GM18519 (cell line): Measurements from ENCODE around the gene UPB1.
"Not testable (repeated sequence)": the region's sequence is repeated elsewhere in the genome, so short reads cannot be mapped to it uniquely, and the experiment has no call there.

ENCODE experiments used
- ATAC-seq: cut with Tn5 transposase; IDR thresholded peaks from one replicate; pipeline ENCODE4 v1.9.1; 2021; ENCODE audit warnings: mild to moderate bottlenecking, moderate library complexity; ENCODE audit not compliant: unreplicated experiment, low FRiP score

UPB1 gene

DNA sequence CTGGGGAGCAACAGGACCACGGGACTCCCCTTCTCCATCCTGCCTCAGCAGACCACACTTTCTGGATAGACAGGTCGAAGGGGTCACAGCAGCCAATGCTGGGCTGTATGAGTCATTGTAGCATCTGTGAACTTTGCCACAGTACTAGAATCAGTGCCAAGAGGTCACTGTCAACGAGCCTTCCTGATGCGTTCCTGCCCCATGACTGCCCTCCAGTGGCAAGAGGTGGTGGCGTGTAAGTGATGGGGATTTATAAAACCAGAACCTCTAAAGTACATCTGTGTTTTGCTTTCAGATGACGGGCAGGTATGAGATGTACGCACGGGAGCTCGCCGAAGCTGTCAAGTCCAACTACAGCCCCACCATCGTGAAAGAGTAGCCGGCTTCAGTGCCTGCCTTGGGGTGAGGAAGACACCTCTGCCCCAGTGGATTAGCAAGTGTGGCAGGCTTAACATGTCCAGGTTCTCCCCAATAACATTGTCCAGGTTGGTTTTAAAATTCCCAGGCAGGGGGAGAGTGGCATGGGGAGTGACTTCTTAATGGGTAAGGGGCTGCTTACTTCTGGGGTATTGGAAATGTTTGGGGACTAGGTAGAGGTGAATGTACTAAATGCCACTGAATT lies 30.4 kb downstream of the UPB1 start:
- ATAC-seq: no peak

DNA sequence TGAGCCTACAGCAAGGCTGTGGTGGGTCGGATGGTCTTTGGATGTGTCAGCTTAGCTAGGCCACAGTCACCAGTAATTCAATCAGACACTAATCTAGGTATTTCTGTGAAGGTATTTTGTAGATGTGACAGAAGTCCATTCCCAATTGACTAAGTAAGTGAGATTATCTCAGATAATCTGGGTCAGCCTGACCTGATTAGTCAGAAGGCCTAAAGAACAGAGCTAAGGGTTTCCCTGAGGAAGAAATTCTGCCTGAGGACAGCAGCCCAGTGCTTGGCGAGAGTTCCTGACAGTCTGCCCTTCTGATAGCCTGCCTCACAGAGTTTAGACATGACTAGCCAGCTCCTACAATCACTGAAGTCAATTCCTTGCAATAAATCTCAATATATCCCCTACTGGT lies 31.1 kb downstream of the UPB1 start:
- no peak for ATAC-seq

DNA sequence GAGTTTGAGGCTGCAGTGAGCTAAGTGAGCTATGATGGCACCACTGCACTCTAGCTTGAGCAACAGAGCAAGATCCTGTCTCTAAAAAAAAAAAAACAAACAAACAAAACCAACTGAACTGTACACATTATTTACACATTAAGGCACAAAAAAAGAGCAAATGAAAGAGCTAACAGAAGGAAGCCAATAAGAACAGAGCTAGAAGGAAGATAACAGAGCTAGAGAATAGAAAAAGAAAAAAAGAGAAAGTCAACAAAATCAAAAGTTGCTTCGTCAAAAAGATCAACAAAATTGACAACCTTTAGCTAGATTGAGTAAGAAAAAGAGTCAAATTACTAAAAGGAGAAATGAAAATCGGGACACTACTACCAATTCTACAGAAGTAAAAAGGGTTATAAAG lies 34.8 kb downstream of the UPB1 start:
- no peak for ATAC-seq

DNA sequence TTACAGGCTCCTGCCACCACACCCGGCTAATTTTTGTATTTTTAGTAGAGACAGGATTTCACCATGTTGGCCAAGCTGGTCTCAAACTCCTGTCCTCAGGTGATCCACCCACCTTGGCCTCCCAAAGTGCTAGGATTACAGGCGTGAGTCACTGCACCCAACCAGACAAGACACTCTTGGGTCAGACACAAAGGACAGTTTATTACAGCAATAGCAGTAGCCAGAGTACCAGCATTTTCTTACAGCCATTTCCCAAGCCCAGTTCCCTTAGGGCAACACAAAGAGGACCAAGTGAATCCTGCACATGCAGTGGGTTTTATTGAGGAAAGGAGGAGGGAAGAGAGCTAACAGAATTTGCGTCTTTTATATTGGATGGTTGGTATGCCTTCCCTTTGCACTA lies 35.8 kb downstream of the UPB1 start:
- not testable (repeated sequence) for ATAC-seq

DNA sequence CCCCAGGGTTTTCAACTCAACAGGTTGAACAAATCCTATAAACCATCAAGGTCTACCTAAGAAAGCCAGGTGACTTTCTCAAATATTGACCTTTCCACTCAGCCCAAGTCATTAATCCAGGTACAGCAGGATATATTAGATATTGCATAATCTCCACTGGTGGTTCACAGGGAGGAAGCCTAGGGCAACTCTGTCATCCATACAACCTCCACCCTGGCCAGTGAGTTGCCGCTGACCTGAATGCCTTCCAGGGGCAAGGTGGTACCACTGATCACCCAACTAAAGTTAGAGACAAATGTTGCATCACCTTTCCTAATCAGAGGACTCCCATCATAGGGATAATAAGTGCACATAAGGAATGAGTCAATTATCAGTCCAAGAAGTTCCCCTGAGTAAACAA lies 36.9 kb downstream of the UPB1 start:
- no peak for ATAC-seq

DNA sequence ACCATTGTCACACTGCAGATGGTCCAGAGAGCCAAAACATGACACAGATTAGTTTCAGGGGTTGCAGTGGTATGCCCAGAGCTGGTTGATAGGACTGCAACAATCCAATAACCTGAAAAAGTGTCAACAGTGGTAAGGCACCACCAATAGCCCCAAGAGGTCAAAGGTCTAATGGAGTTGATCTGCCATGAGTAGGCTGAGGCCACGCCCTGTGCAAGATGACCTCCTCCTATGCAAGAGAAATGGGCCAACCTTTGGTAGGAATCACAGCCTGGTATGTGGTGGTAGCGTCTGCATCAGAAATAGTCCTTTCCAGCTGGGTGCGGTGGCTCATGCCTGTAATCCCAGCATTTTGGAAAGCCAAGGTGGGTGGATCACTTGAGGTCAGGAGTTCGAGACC lies 40.2 kb downstream of the UPB1 start:
- ATAC-seq: no peak

DNA sequence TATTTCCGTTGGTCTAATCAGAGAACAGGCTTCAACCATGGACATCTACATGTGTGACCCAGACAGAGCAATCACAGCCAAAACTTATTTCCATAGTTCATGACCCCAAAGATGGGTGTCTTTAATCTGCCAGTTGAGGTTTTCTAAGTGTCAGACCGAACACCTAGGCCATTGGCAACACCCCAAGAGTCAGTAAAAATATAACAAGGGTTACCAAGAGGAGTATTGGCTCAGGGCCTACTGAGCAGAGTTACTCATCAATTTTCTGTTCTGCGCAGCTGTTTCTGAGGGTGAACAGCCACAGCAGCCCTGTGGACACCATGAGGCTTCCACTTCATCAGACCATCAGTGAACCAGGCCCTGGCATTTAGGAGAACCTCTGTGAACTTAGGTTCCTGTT lies 41.0 kb downstream of the UPB1 start:
- no peak for ATAC-seq

DNA sequence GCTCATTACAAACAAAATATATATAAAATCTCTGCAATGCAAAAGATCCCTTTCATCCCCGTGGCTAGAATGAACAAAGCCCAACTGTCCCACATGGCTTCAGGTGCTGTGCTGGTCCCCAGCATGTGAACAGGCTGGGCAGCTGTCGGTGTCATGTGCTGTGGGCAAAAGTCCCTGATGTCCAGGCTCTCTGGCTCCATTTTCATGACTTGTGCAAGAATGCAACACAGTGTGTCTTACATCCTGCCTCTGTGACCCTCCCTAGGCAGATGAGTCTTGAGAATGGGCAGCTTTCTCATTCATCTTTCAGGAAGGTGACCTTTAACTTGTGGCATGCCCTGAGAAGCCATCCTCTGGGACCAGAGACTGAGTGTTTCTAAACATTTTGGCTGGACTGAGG lies 45.3 kb downstream of the UPB1 start:
- no peak for ATAC-seq

DNA sequence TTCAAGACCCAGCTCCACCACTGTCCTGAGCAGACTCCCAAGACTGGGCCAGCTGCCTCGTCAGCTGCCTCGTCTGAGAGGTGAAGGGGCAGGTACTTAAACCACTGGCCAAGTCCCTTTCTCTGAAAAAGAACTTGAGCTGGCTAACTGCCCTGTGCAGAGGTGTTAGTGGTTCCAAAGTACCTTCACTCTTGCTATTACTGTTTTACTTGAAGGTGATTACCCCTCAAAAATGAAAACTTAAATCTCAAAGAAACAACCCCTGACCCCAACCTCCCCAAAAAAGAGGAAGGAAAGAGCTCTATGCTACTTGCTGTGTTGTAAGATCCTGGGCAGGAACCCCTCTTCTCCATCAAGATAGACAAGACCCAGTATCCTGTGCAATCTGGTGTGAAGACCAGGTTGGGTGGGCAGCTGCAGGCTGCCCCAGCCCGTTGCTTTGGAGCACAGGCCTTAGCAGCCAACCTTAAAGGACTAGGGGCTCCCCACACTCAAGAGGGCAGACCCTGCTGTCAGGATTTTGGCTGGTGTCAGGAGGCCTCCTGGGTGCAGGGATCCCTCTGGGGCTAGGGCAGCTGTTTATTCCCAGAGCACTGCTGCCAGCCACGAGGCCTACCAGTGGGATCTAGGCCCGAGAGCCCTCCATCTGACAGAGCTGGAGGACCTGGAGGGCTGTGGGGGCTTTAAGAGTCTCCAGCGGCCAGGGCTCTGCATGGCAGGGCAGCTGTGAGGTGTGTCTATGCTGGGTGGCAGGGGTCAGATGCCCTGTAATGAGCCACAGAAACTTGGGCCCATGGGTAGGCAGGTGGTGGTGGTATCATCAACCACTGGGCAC lies 46.8 kb downstream of the UPB1 start:
- ATAC-seq: no peak

DNA sequence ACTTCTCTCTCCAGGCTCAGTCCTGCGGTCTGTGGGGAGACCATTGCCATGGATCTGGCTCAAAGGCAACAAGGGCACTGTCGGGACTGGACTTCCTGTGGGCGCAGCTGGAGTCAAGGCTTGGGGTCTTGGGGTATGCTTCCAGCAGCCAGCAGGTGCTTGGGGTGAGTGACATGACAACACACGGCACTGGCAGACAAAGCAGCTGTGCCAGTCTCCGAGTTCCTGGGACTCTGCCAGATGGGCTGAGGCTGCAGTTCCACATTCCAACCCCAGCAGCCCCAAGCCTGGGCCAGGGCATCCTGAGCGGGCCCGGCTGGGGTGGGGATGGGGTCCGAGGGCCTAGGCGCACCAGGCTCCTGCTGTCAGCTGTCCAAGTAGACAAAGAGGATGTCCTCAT lies 47.5 kb downstream of the UPB1 start:
- ATAC-seq: no peak

DNA sequence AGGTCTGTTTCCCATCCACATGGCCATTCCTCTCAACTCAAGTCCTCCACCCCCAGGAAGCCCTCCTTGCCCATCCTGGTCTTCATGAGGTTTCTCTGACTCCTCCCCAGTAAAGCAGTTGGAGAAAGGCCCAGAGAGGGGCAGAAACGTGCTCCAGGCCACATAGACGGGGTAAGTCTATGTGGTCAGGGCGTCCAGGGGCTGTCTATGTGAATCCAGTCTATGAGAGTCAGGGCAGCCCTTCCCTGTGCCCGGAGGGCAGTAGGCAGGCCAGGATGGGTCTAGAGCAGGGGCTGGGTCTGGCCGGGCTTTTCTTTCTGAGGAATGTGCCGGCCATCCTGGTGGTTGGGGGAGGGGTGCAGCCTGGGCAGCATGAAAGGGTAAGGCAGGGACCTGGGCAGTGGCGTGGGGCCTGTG lies 48.1 kb downstream of the UPB1 start:
- ATAC-seq: no peak

DNA sequence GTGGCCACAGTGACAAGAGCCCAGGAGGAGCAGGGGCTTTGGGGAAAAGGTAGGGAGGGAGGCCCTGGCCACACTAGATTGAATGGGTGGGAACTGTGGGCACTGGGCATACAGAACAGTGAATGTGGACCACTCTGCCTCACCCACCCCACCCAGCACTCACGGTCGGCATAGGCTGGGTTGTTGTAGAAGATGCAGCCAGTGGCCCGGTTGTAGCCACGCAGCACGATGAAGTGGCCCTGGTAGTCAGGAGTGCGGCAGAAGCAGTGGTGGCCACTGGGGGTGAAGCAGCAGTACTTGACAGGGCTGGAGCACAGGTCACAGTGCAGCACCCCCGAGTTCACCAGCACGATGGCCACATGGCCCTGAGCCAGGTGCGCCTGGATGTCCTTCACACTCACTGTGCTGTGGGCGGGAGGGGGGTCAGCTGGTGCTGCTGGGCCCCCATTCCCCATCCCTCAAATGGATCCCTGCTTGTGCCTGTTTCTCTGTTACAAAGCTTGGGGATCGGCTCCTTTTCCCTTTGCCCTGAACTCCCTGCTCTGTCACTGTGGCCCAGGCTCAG lies 48.6 kb downstream of the UPB1 start:
- ATAC-seq: no peak

DNA sequence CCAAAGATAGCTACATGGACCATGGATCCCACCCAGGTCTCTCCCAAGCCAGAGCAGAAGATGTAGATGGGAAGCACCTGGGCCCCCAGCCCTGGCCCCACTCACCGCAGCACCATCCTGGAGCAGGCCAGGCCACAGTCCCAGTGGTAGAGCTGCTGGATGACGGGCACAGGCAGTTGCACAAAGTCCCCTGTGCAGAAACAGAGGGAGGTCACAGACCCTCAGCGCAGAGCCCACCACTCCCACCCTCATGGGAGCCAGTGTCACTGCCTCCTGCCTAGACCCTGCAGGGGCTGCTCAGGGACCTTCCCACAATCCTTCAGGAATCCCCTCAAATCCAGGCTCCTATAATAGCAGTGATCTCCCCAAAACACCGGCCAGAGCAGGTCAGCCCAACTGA lies 53.7 kb downstream of the UPB1 start:
- ATAC-seq: no peak

DNA sequence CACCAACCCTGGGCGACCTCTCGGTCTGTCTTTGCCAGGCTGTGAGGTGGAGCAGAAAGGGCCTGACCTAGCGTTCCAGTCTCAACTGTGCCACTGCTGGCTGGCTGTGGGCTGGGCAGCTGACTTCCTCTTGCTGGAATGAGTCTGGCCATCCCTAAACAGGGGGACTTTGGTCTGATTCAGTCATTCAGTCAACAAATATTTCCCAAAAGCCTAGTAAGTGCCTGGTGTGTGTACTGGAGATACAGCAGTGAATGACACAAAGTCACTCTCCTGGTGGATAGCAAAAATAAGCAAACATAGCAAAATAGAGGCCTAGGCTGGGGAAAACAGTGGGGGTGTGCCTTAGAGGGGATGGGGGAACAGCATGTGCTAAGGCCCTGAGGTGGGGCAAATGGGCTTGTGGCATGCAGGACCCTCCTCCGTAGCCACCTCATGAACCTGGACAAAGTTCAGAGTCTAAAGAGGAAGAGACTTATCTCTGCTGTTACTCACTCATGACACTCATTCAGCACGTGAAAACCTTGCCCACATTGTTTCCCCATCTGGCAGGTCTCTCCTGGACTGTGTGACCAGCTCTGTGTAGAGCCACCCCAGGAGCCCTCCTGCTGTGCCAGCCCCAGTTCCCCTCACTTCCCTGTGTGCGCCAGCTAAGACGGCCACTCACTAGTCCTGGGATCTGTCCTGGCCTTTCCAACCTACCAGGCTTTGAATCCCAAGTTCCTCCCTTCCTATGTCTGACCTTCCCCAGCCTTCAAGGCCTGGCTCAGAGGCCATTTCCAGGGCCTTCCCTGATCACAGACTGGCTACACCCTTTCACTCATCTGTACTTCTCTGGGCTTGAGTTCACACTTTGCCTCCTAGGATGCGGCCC lies 55.1 kb downstream of the UPB1 start:
- ATAC-seq: no peak

DNA sequence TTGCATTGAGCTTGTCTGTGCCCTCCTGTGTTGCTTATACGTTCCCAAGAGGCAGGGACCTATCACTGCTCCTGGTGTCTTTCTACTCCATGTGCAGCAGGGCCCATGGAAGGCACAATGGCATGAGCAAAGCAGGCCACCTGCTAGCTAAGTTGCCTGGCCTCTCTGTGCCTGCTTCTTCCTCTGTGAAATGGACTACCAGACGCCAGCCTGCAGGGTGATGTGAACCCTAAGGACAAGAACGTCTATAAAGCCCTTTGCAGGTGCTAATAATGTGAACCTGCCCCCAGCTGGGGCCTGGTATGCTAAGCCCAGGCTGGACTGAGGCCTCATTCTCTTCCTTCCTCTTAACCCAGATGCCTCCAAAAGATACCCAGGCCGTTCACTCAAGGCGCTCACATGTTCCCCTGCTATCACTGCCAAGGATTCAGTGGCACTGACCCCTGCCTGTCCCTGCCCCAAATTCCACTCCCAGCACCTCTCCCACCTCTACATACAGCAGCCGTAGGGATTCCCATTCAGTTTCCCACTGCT lies 55.8 kb downstream of the UPB1 start:
- ATAC-seq: no peak

DNA sequence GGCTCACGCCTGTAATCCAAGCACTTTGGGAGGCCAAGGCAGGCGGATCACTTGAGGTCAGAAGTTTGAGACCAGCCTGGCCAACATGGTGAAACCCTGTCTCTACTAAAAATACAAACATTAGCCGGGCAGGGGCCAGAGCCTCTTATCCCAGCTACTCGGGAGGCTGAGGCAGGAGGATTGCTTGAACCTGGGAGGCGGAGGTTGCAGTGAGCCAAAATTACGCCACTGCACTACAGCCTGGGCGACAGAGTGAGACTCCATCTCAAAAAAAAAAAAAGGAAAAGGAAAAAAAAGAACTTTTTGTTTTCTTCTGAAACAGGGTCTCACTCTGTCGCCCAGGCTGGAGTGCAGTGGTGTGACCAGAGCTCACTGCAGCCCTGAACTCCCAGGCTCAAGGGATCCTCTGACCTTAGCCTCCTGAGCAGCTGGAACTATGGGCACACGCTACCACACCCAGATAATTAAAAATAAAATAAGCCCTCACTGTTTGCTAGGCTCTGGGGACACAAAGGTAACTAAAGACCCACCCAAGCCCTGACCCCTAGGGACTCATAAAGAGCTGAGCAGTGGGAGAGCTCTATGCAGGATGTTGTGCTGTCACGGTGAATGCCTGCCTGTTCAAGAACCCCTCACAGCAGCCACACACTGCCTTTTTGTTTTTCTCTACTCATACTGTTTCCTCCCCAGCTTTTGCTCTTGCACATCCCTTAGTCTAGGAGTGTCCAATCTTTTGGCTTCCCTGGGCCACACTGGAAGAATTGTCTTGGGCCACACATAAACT lies 57.6 kb downstream of the UPB1 start:
- not testable (repeated sequence) for ATAC-seq

DNA sequence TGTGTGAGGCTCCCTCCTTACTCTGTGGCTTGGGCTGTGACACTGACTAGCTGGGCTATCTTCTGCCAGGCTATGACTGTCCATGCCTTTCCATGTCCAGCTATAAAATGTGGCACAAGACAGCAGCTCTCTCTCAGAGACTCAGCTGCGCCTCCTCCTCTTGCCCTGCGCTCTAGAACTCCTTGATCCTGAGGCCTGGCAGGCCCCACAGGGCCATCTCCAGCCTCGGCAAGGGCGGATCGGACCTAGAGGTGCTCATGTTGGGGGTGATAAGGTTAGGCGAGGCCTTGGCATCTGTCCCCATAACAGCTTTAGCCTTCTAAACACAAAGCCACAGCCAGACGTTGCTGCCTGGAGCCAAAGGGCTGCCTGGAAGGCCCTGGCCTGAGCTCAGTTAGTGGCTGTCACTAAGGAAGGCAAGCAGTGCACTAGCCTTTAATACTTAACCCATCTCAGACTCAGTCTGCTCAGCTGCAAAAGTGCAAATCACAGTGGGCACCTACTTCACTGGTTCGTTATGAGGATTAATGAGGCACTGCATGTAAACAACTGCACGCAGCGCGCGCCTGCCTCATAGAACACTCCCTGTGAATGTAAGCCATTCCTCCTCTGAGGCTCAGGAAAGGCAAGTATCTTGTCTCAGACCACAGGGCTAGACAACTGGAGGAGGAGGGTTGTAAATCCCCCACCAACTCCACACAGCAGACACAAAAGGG lies 58.6 kb downstream of the UPB1 start:
- ATAC-seq: no peak

DNA sequence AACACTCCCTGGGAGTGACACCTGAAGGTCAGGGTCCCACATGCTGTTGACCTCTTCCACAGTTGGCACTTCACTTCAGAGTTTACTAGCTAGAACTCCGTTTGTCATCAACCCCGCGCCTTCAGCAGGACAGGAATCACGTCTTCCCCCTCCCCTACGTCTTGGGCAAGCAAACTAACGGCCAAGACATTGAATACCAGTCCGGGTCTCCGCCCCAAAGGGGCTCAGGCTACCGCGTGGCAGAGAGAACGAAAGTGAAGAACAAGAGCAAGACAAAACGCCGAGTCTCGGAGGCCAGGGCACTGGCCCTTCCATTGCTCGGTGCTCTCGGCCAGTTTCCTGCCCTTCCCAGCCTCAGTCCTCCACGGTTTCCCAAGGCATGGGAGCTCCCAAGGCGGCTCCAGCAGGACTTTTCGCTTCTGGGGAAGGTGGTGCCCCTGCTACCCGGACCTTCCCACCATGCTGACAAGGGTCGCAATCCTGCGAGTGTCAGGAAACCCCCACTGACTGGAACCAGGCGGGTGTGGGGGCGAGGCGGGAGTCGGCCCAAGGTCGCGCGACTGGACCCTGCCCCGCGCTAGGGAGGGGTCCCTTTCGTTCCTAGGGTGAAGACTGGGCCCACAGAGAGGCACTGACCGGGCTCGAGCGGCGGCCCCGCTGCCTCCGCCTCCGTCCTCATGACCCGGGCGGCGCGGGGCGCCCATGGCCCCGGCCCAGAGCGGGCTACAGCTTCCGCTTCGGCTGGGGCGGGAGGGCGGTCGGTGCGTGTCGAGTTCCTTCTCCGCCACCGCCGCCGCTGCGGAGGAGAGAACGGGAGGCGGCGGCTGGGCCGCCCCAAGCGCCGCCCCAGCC lies 59.4 kb downstream of the UPB1 start, which contains the start of gene GUCD1:
GUCD1 (minus strand) TSS at position 826 of the 852 bp plus-strand sequence; CDS start at position 679, 147 bp downstream.
- ATAC-seq: peak; percentile 5
